Left ventricle myocardium inferior (tissue), 1 donor: ENCODE data around the gene DCAF8. TPM values are rescaled to one million over a fixed set of nuclear protein-coding genes. Genes with fewer than 3 reads are reported as not detected.

Source experiments
- DNase-seq: peaks from one replicate; pipeline ENCODE4 v3.0.0-alpha.2; 2020
- H3K27ac ChIP-seq: fragments of 200-600 bp; replicated peaks from 2 replicates; pipeline ENCODE4 v1.8.0; 2021
- H3K27me3 ChIP-seq: fragments of 200-600 bp; 2 replicates; pipeline ENCODE4 v1.8.0; 2021; ENCODE audit warnings: low read depth
- H3K36me3 ChIP-seq: fragments of 200-600 bp; 2 replicates; pipeline ENCODE4 v1.8.0; 2021
- H3K4me1 ChIP-seq: fragments of 200-600 bp; 2 replicates; pipeline ENCODE4 v1.8.0; 2021
- H3K4me3 ChIP-seq: fragments of 200-600 bp; 2 replicates; pipeline ENCODE4 v1.8.0; 2021; ENCODE audit warnings: mild to moderate bottlenecking, moderate library complexity
- H3K9me3 ChIP-seq: fragments of 200-600 bp; replicated peaks from 2 replicates; pipeline ENCODE4 v1.8.0; 2021
- CTCF ChIP-seq: fragments of 200-600 bp; IDR thresholded peaks from 2 replicates; pipeline ENCODE4 v1.8.0; 2021; ENCODE audit warnings: antibody characterized with exemption, mild to moderate bottlenecking, borderline replicate concordance
- intact Hi-C: fragments of 100-400 bp; cut with micrococcal nuclease; formaldehyde crosslinking; loops from one replicate; pipeline ENCODE4 v1.11.0; 2022
- total RNA-seq: library from RNA; stranded (reverse); fragmentation: NEBNext Ultra II Directional; extraction: Animal tissue kit (Norgen Biotek cat#: 25700); gene quantifications from one replicate; pipeline ENCODE4 v1.2.1, GENCODE V29; 2021
- donor health status: DM: no; HTN: yes; CAD: no; lungs with severe emphysema.

Gene DCAF8
- total RNA-seq, 1 donor from 2014 or later = 162 TPM

GRCh38 chr1:160225345-160225744 is 37.0 kb downstream of the DCAF8 start:
- intact Hi-C loops = no loop called here
- no peaks in the 10 kb centered on the region for H3K27me3 ChIP-seq
- DNase-seq = no peak
- no peak overlapping the region for H3K4me3 ChIP-seq
- H3K27ac ChIP-seq = no peak overlapping the region
- H3K4me1 ChIP-seq = peaks cover 25% of the 10 kb centered on the region
- H3K36me3 ChIP-seq = peaks cover 99% of the 10 kb centered on the region
- TF ChIP-seq CTCF = no peak
- no peaks in the 10 kb centered on the region for H3K9me3 ChIP-seq

GRCh38 chr1:160224606-160225005 is 37.7 kb downstream of the DCAF8 start:
- Histone ChIP-seq H3K27ac (no peak overlapping the region), H3K9me3 (no peaks in the 10 kb centered on the region), H3K27me3 (no peaks in the 10 kb centered on the region), H3K4me1 (peaks cover 33% of the 10 kb centered on the region), H3K4me3 (no peak overlapping the region), H3K36me3 (peaks cover 96% of the 10 kb centered on the region)
- DNase-seq = no peak
- intact Hi-C loops = no loop called here
- no peak for TF ChIP-seq CTCF

- H3K27ac ChIP-seq = no peak overlapping the region
- no peaks in the 10 kb centered on the region for H3K27me3 ChIP-seq
- no peak overlapping the region for H3K4me3 ChIP-seq
- TF ChIP-seq CTCF = no peak
- intact Hi-C loops = no loop called here
- DNase-seq = no peak
- peaks cover 53% of the 10 kb centered on the region for H3K4me1 ChIP-seq
- peaks cover 90% of the 10 kb centered on the region for H3K36me3 ChIP-seq
- no peaks in the 10 kb centered on the region for H3K9me3 ChIP-seq
These were observed 39.8 kb downstream of the DCAF8 start for GRCh38 chr1:160222546-160222945.

- peaks cover 54% of the 10 kb centered on the region for H3K4me1 ChIP-seq
- no peaks in the 10 kb centered on the region for H3K27me3 ChIP-seq
- H3K36me3 ChIP-seq = peaks cover 90% of the 10 kb centered on the region
- no peak for DNase-seq
- intact Hi-C loops = no loop called here
- no peak for TF ChIP-seq CTCF
- no peaks in the 10 kb centered on the region for H3K9me3 ChIP-seq
- H3K27ac ChIP-seq = peak overlapping the region; percentile 66
- H3K4me3 ChIP-seq = no peak overlapping the region
These were observed 41.3 kb downstream of the DCAF8 start for GRCh38 chr1:160221089-160221488.

- H3K36me3 ChIP-seq = peaks cover 90% of the 10 kb centered on the region
- TF ChIP-seq CTCF = no peak
- no peaks in the 10 kb centered on the region for H3K9me3 ChIP-seq
- H3K4me3 ChIP-seq = no peak overlapping the region
- H3K4me1 ChIP-seq = peaks cover 58% of the 10 kb centered on the region
- DNase-seq = no peak
- peak overlapping the region; percentile 66 for H3K27ac ChIP-seq
- intact Hi-C loops = no loop called here
- H3K27me3 ChIP-seq = no peaks in the 10 kb centered on the region
These were observed 42.0 kb downstream of the DCAF8 start for GRCh38 chr1:160220301-160220700.
